ENCODE data around the gene VWF.

GRCh38 chr12:5953835-5954586 is 170.5 kb downstream of the VWF start:
- no peak for TF ChIP-seq GATA1 (IDR thresholded peaks at IDR 0.05; ENCODE audit: low read depth, low read length)
- TF ChIP-seq POLR2A (IDR thresholded peaks at IDR 0.05; ENCODE audit: low read length) = no peak

All from erythroblast (primary cell).